ENCODE measurements around the gene ETV6. TPM values are rescaled to one million over a fixed set of nuclear protein-coding genes. Genes with fewer than 3 reads are reported as not detected.

ETV6 gene
- total RNA-seq, 1 experiment from 2014 or later, result 89.1 TPM

DNA sequence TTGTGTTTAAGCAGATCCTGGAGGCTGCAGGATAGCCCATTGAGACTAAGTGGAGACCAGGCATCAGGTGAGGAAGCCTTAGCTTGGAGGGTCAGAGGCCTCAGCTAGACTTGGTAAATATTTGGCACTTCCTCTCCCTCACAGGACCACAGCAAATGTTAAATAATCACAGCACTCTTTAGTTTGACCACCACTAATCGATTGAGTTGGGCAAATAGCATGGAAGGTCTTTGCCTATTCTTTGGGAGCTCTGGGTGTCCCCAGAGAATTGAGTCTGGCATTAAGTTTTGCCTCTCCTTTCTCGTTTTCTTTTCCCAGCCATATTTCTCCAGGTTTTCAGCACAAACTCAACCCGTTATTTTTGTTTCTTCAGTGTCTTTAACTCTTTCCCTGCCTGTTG, 61.4 kb downstream of the ETV6 start:
- H3K27ac Mint-ChIP-seq (ENCODE audit: unreplicated experiment), result no peak overlapping the region
- peaks cover 44% of the 10 kb centered on the region for H3K4me1 Mint-ChIP-seq (ENCODE audit: low read depth, unreplicated experiment)
- H3K4me3 Mint-ChIP-seq (ENCODE audit: low read depth, unreplicated experiment), result no peak overlapping the region
- CTCF ChIA-PET, result no interaction called here
- intact Hi-C loops (cut with micrococcal nuclease; ENCODE audit: unreplicated experiment), result no loop called here
- TF ChIP-seq, protein P1, sequence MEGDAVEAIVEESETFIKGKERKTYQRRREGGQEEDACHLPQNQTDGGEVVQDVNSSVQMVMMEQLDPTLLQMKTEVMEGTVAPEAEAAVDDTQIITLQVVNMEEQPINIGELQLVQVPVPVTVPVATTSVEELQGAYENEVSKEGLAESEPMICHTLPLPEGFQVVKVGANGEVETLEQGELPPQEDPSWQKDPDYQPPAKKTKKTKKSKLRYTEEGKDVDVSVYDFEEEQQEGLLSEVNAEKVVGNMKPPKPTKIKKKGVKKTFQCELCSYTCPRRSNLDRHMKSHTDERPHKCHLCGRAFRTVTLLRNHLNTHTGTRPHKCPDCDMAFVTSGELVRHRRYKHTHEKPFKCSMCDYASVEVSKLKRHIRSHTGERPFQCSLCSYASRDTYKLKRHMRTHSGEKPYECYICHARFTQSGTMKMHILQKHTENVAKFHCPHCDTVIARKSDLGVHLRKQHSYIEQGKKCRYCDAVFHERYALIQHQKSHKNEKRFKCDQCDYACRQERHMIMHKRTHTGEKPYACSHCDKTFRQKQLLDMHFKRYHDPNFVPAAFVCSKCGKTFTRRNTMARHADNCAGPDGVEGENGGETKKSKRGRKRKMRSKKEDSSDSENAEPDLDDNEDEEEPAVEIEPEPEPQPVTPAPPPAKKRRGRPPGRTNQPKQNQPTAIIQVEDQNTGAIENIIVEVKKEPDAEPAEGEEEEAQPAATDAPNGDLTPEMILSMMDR (IDR thresholded peaks at IDR 0.05; ENCODE audit: unreplicated experiment), result no peak
- BruUV-seq (replicated peaks), result no TSS peak
- no peak for DNase-seq
- no peaks in the 10 kb centered on the region for H3K9me3 Mint-ChIP-seq (ENCODE audit: low read depth, unreplicated experiment)
- H3K27me3 Mint-ChIP-seq (ENCODE audit: unreplicated experiment), result no peaks in the 10 kb centered on the region
- peaks cover 15% of the 10 kb centered on the region for H3K36me3 Mint-ChIP-seq (ENCODE audit: insufficient read depth, unreplicated experiment)

DNA sequence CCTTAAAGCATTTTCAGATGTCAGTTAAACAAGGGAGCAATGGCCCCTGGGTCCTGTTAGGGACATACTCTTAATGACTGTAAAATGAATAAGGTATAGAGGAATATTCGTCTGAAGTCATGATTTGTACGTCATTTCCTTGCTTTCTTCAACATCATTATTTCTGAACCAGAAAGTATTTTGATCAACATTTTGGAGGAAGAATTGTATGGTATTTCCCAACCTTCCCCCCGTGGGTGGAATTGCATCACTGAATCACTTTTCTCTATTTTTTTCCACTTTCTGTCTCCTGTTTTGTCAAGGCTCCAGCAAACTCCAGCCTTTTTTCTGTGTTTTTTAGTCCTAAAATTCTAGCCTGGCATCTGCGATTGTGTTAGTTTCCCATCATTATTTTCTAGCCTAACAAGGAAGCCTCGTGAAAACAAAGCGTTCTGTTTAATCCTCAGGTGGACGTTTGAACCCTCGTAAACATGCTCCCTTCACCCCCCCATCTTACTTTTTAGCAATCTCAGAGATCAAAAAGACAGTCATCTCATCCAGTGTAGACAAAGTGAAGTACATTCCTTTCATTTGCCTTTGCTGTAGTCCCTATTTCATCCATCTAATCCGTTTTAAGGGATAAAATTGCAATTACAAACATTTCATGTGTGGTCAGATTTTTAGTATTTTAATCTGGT, 62.3 kb downstream of the ETV6 start:
- H3K4me3 Mint-ChIP-seq (ENCODE audit: low read depth, unreplicated experiment), result no peak overlapping the region
- CTCF ChIA-PET, result no interaction called here
- no peaks in the 10 kb centered on the region for H3K9me3 Mint-ChIP-seq (ENCODE audit: low read depth, unreplicated experiment)
- intact Hi-C loops (cut with micrococcal nuclease; ENCODE audit: unreplicated experiment), result no loop called here
- H3K27me3 Mint-ChIP-seq (ENCODE audit: unreplicated experiment), result no peaks in the 10 kb centered on the region
- no TSS peak for BruUV-seq (replicated peaks)
- no peak for DNase-seq
- H3K36me3 Mint-ChIP-seq (ENCODE audit: insufficient read depth, unreplicated experiment), result peaks cover 13% of the 10 kb centered on the region
- H3K4me1 Mint-ChIP-seq (ENCODE audit: low read depth, unreplicated experiment), result peaks cover 38% of the 10 kb centered on the region
- TF ChIP-seq, protein P1 (IDR thresholded peaks at IDR 0.05; ENCODE audit: unreplicated experiment), result no peak
- H3K27ac Mint-ChIP-seq (ENCODE audit: unreplicated experiment), result no peak overlapping the region

DNA sequence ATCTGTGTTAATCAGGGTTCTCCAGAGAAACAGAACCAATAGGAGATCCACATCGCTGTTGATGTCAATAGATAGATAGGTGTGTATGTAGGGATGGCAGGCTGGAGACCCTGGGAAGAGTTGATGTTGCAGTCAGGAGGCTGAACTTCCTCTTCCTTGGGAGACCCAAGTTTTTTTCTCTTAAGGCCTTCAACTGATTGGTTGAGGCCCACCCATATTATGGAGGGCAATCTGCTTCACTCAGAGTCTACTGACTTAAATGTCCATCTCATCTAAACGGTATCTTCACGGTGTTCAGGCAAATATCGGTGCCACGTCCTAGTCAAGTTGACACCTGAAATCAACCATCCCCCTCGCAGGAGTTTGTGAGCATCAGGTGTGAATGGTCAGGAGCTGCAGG, 63.0 kb downstream of the ETV6 start:
- Mint-ChIP-seq H3K27me3 (ENCODE audit: unreplicated experiment) (no peaks in the 10 kb centered on the region), H3K9me3 (ENCODE audit: low read depth, unreplicated experiment) (no peaks in the 10 kb centered on the region), H3K4me3 (ENCODE audit: low read depth, unreplicated experiment) (no peak overlapping the region), H3K36me3 (ENCODE audit: insufficient read depth, unreplicated experiment) (peaks cover 10% of the 10 kb centered on the region), H3K27ac (ENCODE audit: unreplicated experiment) (no peak overlapping the region), H3K4me1 (ENCODE audit: low read depth, unreplicated experiment) (peaks cover 38% of the 10 kb centered on the region)
- BruUV-seq (replicated peaks), result no TSS peak
- CTCF ChIA-PET, result interaction anchor here (0.5 kb wide), 1 partner anchor 96 kb away, joined by 3 read pairs; no protein-coding TSS in a partner anchor
- TF ChIP-seq, protein P1 (IDR thresholded peaks at IDR 0.05; ENCODE audit: unreplicated experiment), result no peak
- intact Hi-C loops (cut with micrococcal nuclease; ENCODE audit: unreplicated experiment), result no loop called here
- no peak for DNase-seq

DNA sequence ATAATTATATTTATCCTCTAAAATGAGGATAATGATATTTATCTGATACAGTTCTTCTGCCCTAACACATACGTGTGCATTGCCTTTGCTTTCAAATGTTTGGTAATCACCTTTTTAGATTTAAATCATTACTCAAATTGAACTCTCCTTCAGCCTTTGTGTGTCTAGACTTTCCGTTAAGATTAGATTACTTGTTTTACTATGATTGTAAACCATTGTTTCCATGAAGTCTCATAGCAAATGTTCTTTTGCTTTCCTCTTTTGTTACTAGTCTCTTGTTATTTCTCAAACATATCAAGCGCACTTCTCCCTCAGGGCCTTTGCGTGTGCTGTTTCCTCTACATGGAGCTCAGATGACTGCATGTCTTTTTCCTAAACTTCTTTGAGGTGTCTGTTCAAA, 63.7 kb downstream of the ETV6 start:
- CTCF ChIA-PET, result no interaction called here
- no peak for DNase-seq
- no peaks in the 10 kb centered on the region for H3K9me3 Mint-ChIP-seq (ENCODE audit: low read depth, unreplicated experiment)
- peaks cover 16% of the 10 kb centered on the region for H3K36me3 Mint-ChIP-seq (ENCODE audit: insufficient read depth, unreplicated experiment)
- H3K4me3 Mint-ChIP-seq (ENCODE audit: low read depth, unreplicated experiment), result no peak overlapping the region
- H3K27me3 Mint-ChIP-seq (ENCODE audit: unreplicated experiment), result no peaks in the 10 kb centered on the region
- no peak overlapping the region for H3K27ac Mint-ChIP-seq (ENCODE audit: unreplicated experiment)
- no TSS peak for BruUV-seq (replicated peaks)
- intact Hi-C loops (cut with micrococcal nuclease; ENCODE audit: unreplicated experiment), result no loop called here
- TF ChIP-seq, protein P1 (IDR thresholded peaks at IDR 0.05; ENCODE audit: unreplicated experiment), result no peak
- peaks cover 38% of the 10 kb centered on the region for H3K4me1 Mint-ChIP-seq (ENCODE audit: low read depth, unreplicated experiment)

Data from Calu3 (cell line).